Pancreas (tissue), 10 donors: Measurements from ENCODE around the gene MYRF. TPM values are rescaled to one million over a fixed set of nuclear protein-coding genes. Genes with fewer than 3 reads are reported as not detected.

Source experiments
- ATAC-seq, 4 donors: fragments of 200-7000 bp; cut with Tn5 transposase; one replicate each; pipeline versions ENCODE4 v1.8.0 to v1.9.1; 2020; ENCODE audit warnings: mild to moderate bottlenecking in 4 of 4, moderate library complexity in 4 of 4
- DNase-seq, 6 donors: peaks; one replicate each; pipeline ENCODE4 v3.0.0-alpha.2; 2020
- FAIRE-seq: peaks from 2 replicates; lab custom pipeline; 2012; peaks lifted over from hg19 to GRCh38; lab: Jason Lieb, UNC
- H3K27ac ChIP-seq, 4 donors: fragments of 200-600 bp; sonication (generic); 1 replicate in 3 of 4; 2 replicates in 1 of 4; pipeline versions ENCODE4 v1.5.0 to v1.8.0; 2020
- H3K27me3 ChIP-seq, 4 donors: fragments of 200-600 bp; one replicate each; pipeline ENCODE4 v1.8.0; 2021
- H3K36me3 ChIP-seq, 3 donors: fragments of 200-600 bp; sonication (generic) in 1 of 3; one replicate each; pipeline versions ENCODE4 v1.5.0 to v1.8.0; 2020 to 2021
- H3K4me1 ChIP-seq, 3 donors: fragments of 200-600 bp; one replicate each; pipeline ENCODE4 v1.8.0; 2021
- H3K4me3 ChIP-seq, 4 donors: fragments of 200-600 bp; sonication (generic) in 2 of 4; one replicate each; pipeline versions ENCODE4 v1.5.0 to v1.8.0; 2020 to 2021
- H3K9me3 ChIP-seq, 4 donors: fragments of 200-600 bp; one replicate each; pipeline ENCODE4 v1.8.0; 2021
- WGBS, 2 donors: extraction: QIAGEN DNeasy Blood & Tissue Kit; methylation state at CpG; one replicate each; pipeline ENCODE4 v1.1.7; 2013; 5-methylcytosine and 5-hydroxymethylcytosine counted together
- intact Hi-C, 3 donors: fragments of 100-400 bp; cut with DNase I; formaldehyde crosslinking; loops; one replicate each; pipeline versions ENCODE4 v1.11.1 to v1.14.2; 2022
- polyA plus RNA-seq, 2 donors: library from polyadenylated mRNA; stranded (reverse); fragments of 200-250 nt; gene quantifications; one replicate each; pipeline ENCODE4 v1.2.3, GENCODE V29; 2013
- total RNA-seq, 6 donors: library from RNA; stranded (reverse); fragmentation: NEBNext Ultra II Directional in 4 of 6; extraction: Animal tissue kit (Norgen Biotek cat#: 25700) in 4 of 6; gene quantifications; one replicate each; pipeline versions ENCODE4 v1.2.1 to v1.2.4, GENCODE V29; 2021 to 2023
- TF ChIP-seq, protein P1 (sequence below), 4 donors: fragments of 200-600 bp; sonication (generic) in 3 of 4; IDR thresholded peaks; one replicate each; pipeline versions ENCODE4 v1.5.0 to v1.8.0; 2021; ENCODE audit warnings: antibody characterized with exemption in 4 of 4
- donor health status: healthy with polysubstance abuse.
- donor health status: DM: no; HTN: no; CAD: no; lungs with moderate emphysema.
- donor health status: DM: no; HTN: no; CAD: no.
- donor health status: control.
- donor health status: control.
- donor health status: Bipolar disorder and iron deficiency.
- donor health status: DM: yes; HTN: yes; CAD: no.
- donor health status: DM: no; HTN: no; CAD: no.
- donor health status: DM: no; HTN: no; CAD: no.
- donor health status: DM: yes; HTN: yes; CAD: no.

MYRF gene
- total and polyA plus RNA-seq, 8 donors: 19.1 to 69.3 (median 30.2) TPM

DNA sequence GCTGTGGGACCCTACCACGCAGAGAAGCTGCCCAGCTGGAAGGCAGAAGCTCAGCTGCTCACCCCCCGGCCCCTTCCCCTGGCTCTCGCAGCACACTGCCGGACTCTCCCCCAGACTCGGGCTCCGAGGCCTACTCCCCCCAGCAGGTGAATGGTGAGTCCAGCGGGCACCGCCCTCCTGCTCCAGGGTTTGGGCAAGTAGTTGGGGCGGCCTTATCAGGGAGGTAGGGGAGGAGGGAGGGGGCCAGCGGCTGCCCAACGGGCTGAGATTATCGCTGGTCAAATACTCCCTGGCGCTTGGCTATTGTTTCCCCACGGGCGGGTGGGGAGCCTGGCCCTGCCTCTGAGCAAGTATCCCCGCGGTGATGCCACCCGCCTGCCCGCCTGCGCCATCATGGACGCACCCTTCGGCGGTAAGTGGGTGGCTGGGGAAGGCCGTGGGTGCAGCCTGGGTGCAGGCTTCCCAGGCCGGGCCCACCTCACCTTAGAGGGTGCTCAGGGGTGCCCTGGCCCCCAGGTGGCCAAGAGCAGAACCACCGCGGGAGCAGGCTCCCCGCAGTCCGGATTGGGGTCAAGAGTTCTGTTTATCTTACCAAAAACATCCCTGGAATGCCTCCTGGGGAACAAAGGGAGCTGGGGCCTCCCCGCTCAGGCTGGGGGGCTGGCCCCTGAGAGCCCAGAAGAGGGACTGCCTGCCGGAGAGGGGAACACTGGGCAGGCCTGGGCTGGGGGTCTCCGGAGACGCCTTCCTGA lies 16.9 kb downstream of the MYRF start:
- TF ChIP-seq, protein P1, sequence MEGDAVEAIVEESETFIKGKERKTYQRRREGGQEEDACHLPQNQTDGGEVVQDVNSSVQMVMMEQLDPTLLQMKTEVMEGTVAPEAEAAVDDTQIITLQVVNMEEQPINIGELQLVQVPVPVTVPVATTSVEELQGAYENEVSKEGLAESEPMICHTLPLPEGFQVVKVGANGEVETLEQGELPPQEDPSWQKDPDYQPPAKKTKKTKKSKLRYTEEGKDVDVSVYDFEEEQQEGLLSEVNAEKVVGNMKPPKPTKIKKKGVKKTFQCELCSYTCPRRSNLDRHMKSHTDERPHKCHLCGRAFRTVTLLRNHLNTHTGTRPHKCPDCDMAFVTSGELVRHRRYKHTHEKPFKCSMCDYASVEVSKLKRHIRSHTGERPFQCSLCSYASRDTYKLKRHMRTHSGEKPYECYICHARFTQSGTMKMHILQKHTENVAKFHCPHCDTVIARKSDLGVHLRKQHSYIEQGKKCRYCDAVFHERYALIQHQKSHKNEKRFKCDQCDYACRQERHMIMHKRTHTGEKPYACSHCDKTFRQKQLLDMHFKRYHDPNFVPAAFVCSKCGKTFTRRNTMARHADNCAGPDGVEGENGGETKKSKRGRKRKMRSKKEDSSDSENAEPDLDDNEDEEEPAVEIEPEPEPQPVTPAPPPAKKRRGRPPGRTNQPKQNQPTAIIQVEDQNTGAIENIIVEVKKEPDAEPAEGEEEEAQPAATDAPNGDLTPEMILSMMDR (IDR thresholded peaks at IDR 0.05): no peak
- 23 to 36% methylated on average over 27 to 33 of the region's 33 CpGs for WGBS, 2 donors
- intact Hi-C loops: no loop called here
- Histone ChIP-seq H3K27me3 (no peaks in the 10 kb centered on the region), H3K9me3 (no peaks in the 10 kb centered on the region), H3K27ac (peak overlapping the region; percentile 59 to 73 (median 66)), H3K36me3 (no peaks in the 10 kb centered on the region), H3K4me1 (peaks cover 15 to 28% (median 26%) of the 10 kb centered on the region in 3 donors), H3K4me3 (no peak overlapping the region)
- peak in 2 of 6 donors; percentile 62 to 80 for DNase-seq
- peak; percentile 22 to 63 (median 54) for ATAC-seq
- FAIRE-seq: no peak

DNA sequence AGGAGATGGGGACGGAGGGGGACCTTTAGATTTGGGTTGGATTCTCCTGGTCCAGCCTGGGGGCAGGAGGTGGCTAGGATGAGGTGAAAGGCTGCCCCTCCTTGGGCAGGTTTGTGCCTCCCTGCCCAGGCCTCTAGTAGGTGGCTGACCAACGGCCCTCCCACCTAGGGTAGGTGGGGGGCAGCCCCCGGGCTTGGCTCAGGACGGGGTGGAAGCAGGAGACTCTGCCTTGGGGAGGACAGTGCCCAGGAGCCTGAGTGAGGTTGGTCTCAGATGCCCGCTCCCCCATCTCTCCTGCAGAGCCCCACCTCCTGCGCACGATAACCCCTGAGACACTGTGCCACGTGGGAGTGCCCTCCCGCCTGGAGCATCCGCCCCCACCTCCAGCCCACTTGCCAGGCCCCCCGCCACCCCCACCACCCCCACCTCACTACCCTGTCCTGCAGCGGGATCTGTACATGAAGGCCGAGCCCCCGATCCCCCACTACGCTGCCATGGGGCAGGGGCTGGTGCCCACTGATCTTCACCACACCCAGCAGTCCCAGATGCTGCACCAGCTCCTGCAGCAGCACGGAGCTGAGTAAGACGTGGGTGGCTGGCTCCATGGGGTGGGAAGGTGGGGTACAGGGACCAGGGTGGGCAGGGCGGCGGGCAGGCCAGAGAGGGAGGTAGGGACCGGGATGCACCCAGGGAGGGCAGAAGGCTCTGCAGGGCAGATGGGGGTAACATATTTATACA lies 17.7 kb downstream of the MYRF start:
- ATAC-seq (no peak), FAIRE-seq (no peak), DNase-seq (peak in 1 of 6 donors; percentile 58)
- Histone ChIP-seq H3K36me3 (no peaks in the 10 kb centered on the region), H3K27me3 (no peaks in the 10 kb centered on the region), H3K4me3 (no peak overlapping the region), H3K27ac (peak overlapping the region; percentile 33 to 73 (median 66)), H3K9me3 (no peaks in the 10 kb centered on the region), H3K4me1 (peaks cover 15 to 28% (median 20%) of the 10 kb centered on the region in 3 donors)
- intact Hi-C loops: no loop called here
- WGBS, 2 donors: 88 to 91% methylated on average over 15 to 20 of the region's 20 CpGs
- TF ChIP-seq, protein P1 (IDR thresholded peaks at IDR 0.05): no peak

DNA sequence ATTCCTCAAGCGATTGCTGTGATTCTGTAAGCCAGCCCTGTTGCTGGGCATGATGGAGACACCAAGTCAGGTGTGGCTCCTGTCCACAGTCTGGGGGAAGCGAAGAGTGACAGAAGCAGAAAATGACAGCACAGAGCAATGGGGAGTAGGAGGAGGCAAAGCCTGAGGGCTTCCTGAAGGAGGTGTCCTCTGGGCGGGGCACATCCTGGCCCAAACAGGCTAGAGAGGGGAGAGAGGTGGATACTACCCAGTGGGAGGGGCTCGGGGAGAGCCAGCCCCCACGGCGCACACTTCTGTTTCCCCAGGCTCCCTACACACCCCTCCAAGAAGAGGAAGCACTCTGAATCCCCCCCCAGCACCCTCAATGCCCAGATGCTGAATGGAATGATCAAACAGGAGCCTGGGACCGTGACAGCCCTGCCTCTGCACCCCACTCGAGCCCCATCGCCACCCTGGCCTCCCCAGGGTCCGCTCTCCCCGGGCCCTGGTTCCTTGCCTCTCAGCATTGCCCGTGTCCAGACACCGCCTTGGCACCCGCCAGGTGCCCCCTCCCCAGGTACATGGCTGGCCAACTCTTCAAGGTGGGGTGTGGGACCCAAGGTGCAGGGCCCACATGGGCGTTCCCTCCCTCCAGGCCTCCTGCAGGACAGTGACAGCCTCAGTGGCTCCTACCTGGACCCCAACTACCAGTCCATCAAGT lies 18.9 kb downstream of the MYRF start:
- Histone ChIP-seq H3K27me3 (no peaks in the 10 kb centered on the region), H3K36me3 (no peaks in the 10 kb centered on the region), H3K4me3 (no peak overlapping the region), H3K27ac (peak overlapping the region in 1 of 4 donors; percentile 19), H3K4me1 (peaks cover 15 to 28% (median 20%) of the 10 kb centered on the region in 3 donors), H3K9me3 (no peaks in the 10 kb centered on the region)
- WGBS, 2 donors: 91 to 92% methylated on average over 14 to 15 of the region's 15 CpGs
- FAIRE-seq: no peak
- TF ChIP-seq, protein P1 (IDR thresholded peaks at IDR 0.05): no peak
- no peak for ATAC-seq
- DNase-seq: peak in 1 of 6 donors; percentile 68
- intact Hi-C loops: no loop called here

DNA sequence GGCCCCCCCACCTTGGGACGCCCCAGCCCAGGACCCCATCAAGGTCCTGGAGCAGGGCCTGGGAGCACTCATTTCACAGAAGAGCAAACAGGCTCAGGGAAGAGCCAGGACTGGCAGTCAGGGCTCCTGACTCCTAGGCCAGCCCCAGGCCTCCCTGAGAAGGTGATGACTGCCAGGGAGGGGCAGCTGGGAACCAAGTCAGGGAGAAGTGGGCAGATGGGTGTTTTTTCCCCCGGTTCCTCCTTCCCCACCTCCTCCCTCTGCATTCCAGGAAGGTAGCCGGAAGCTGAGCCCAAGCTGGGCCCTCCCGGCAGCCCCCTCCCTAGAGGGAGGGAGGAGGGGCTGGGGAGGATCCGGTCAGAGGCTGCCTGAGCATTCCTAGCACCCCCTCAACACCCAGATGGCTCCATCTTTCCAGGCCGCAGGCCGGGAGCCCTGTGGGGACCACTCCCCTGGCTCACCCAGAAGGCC lies 19.6 kb downstream of the MYRF start:
- Histone ChIP-seq H3K4me1 (peaks cover 20 to 28% (median 20%) of the 10 kb centered on the region in 3 donors), H3K27me3 (no peaks in the 10 kb centered on the region), H3K36me3 (no peaks in the 10 kb centered on the region), H3K4me3 (no peak overlapping the region), H3K9me3 (no peaks in the 10 kb centered on the region), H3K27ac (peak overlapping the region; percentile 19 to 52 (median 44))
- DNase-seq: peak in 1 of 6 donors; percentile 59
- TF ChIP-seq, protein P1 (IDR thresholded peaks at IDR 0.05): no peak
- FAIRE-seq: no peak
- WGBS, 2 donors: 67 to 80% methylated on average over 6 to 7 of the region's 7 CpGs
- ATAC-seq: no peak
- intact Hi-C loops: no loop called here
